Superior temporal gyrus (tissue), 1 donor: ENCODE data around the gene THRB.

Source experiments
- DNase-seq: peaks from one replicate; pipeline ENCODE4 v3.0.0-alpha.2; 2016; ENCODE audit errors: extremely low spot score

The THRB gene

DNA sequence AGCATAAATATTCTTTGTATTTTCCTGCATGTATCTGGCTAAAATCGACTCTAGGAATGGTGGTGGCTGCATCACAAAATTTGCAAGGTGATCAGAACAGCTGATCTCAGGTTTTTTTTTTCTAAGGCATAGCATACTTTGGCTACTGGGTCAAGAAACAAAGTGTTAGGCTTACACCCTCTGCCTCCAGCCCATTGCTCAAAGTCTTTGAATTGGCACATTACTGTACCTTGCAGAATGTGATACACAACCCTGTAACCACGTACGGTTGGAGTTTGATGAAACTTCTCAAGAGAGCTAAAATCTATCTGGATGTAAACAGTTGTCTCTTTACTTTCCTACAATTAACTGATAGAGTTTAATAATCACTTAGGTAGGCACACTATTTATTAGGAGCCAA is 188.1 kb downstream of the THRB start:
- DNase-seq, result no peak

DNA sequence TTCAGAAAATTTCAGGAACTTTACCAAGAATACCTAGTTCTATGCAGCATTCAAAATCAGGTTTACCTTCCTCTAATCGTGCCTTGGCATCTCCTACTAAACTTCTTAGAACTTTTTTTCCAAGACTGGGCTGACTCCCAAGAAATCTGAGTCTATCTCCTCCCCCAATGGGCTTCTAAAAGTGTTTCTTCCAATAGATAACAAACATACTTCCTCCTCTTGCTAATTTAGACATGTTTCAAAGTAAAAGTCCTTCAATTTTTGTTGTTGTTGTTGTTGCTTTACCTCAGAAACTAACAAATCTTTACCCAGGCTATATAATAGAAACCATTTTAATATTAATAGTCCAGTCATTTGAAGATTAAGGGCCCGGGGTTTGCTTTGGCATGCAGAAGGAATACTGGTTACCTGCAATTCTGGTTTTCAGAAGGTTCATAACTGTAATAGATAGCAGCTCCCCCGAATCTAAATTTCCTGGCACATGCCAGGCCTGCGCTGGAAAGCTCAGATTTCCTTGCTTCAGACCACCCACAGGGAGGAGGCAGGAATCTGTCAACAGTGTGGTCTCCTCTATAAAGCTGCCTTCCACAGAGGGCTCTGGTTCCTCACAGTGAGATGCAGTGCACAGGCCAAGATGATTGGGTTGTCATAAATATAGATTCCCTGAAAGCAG is 188.7 kb downstream of the THRB start:
- no peak for DNase-seq

DNA sequence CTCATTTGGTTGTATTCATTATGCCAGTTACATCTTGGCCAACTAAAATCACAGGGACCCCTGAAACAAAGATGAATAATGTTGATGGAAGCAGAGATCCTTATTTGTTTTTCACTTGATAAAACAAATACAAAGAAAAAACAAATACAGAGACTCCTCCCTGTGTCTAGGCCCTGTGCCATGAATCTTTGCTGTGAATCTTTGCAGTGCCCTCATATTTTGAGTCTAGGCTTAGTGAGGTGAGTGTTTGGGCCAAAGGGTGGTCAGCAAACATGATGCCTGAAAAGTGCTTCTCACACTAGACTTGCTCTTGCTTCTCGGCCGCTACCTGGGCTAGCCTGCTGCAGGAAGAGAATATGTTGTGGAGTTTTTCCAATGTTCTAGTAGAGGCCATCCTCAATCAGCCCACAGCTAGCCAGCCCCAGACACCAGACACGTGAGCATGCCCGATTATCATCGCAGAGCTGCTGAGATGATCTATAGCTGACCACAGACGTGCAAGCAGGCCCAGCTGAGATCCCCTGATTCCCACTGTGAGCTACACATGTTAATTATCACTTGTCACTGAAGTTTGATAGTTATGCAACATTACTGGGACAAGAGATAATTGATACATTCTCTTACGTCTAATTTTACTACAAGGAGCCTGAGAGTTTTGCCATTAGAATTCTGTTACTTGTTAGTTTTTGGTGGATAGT is 191.4 kb downstream of the THRB start:
- no peak for DNase-seq

GRCh38 chr3:24302396-24302795 is 192.3 kb downstream of the THRB start:
- no peak for DNase-seq

- DNase-seq, result no peak
Observed at GRCh38 chr3:24300949-24301348, 193.7 kb downstream of the THRB start.

DNA sequence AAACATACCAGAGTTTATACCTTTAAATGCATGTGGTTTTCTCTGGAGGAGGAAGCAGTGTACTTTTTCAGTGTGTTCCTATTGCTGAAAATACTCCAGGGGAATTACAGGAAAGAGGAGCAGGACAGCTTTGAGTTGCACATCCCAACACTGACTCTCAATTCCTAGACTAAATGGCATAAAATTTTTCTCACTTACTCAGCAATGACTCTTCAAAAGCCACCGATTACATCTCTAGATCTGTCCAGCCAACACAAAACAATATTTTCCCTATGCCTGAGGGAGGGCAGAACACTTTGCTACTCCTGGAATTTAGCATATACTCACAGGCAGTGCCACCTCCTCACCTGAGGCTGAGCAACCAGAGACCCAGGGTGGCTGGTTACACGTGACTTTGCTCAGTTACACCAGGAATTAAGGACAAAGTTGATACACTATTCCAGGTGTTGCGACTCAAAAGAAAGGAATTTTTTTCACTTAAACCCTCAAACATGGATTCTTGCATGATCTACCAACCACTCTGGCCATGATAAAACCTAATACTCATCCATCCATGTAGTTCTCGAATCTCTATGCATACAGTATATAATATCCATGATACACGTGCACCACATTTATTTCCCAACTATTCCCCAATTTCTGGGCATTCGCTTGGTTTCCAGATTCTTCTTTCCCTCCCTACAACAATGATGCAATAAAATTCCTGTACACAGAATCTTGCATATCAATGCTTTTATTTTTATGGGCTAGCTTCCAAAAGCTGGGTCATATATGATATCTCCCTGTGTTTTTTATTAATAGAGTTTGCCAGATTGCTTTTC is 194.6 kb downstream of the THRB start:
- no peak for DNase-seq

DNA sequence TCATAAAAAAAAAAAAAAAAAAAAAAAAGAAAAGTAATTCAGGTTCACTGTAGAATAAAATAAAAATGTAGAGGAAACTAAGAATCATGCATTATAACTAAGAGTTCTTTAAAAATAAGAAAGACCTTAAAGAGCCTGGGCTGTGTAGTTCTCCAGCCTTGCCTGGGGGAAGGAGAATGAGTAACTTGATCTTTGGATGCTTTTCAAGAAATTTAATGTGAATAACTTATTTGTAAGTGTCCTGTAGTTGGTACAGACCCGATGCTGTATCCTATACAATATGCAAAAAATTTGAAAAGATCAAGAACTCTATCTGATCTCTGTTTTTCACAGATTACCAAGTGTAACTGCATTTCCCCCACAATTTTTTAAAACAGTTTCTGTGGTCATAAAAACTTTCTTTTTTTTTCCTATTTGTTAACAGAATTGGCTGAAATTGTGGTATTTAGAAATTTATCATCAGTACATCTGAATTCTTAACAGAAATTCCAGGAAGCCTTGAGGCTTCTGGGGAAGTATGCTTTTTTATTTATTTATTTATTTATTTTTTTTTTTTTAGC is 195.3 kb downstream of the THRB start:
- DNase-seq, result no peak

DNA sequence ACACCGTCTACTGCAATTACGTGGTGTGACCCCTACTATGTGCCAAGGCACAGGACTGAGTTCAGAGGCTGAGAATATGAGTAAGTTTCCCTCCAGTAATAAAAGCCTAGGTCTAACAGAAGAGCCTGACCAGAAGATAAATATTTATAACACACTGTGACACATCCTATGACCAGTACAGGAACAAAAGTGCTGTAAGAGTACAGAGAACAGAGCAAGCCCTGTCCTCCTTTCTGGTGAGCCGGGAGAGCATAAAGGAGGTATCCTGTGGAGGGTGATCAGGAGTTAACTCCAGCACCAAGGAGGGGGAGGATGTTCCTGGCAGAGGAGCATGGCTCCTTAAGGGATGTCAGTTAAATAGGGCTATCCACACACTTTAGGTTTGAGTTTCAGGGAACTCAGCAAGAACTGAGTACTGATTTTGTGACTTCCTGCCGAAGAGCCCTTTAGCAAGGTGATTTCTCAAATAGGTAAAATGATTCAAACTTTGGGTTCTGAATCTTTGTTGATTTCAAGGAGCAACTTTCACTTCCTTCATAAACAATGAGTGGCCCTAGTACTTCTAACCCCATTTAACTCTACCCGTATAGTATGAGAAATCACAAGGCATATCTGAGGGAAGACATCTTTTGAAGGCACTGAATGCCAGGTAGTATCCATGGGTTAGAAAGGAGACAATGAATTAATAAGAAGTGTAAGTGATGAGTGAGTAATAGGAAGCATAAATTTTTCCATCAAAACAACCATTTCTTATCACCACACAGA is 198.0 kb downstream of the THRB start:
- no peak for DNase-seq

DNA sequence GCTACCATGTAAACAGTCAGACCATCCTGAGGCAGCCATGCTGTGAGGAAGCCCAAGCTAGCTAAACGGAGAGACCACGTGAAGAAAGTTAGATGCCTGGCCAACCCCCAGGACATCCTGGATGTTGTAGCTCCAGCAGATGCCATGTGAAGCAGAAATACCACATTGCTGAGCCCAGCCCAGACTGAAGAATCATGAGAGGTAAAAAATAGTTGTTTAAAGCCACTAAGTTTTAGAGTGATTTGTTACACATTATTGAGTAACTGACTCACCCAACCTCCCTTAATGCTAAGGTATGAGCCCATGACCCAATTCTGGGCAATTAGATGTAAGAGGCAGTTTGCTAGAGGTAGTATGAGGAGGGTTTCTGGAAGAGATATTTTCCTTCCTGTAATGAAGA is 200.5 kb downstream of the THRB start:
- no peak for DNase-seq

GRCh38 chr3:24291646-24292045 is 203.0 kb downstream of the THRB start:
- DNase-seq, result no peak

DNA sequence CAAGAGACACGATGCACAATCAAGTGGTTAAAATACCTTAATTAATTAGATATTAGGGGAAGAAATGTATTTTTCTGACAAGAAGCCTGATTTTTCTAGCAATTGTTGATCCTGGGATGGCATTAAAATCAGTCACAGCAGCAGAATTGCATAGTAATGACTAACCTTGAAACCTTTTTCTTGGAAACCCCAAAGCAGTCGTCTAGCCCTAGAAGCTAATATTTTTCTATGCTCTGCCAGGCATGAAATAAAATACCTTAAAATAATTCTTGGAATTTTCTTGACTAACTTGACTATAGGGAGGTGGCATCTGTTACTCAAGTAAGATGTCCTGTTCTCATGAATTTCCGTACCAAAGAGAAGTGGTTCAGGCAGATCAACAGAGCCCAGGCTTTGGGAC is 204.1 kb downstream of the THRB start:
- no peak for DNase-seq

DNA sequence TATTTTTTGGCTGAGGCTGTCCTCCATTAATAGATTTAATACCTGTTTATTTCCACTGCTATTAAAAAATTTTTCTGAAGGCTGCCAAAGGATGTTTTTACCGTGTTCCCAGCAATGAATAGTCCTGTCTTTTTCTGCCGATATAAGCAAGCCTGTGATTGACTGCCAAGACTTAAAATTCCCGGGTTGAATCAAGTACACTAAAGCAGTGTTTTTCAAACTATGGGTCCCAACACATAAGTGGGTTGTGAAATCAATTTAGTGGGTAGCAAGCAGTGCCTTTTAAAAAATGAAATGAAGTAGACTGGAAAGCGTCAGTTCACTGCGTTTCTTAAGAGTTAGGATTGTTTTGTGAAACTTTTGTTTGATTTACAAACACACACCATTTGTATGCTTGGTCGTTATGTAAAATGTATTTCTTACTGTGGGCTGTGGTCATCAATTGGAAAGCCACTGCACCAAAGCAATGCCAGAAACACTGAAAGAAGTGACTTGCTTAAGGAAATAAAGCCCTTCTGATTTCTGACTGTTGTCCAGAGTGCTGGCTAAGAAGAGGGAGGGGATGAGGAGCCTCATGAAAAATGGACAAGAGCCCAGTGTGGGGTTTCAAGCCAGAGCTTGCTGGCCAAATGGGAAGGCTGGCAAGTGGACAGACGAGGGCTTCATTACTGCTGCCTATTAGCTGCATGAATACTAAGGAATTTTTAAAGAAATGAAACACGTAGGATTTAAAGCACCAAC is 206.0 kb downstream of the THRB start:
- DNase-seq, result peak; percentile 78

DNA sequence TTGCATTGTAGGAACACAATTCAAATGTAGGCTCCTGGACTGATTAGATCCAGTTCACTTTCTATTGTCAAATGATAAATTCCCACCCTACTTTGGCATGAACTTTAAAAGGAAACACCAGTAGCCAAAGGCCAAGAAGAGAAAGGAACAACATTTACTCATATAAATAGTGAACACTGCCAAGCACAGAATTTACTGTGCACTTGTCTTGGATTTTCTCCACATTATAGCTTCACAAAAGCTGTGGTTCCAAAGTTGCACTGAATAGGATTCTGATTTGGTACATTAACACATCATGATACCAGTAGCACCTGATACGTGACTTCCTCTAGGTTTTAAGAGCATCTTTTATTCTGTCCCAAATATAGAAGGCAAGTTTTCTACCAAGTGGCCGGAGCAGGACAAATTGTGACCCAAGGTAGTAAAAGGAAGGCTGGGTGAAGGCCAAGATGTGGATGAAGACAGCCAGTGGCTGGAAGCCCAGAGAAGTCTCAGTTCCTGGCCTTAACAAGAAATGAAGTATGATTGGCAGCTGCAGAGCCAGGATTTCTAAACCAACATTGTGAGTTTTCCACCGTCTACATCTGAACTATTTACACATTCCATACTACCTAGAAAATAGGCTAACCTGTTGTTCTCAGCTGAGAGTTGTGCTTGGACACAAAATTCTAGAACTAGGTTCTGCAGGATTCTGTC is 206.7 kb downstream of the THRB start:
- no peak for DNase-seq

- DNase-seq, result no peak
Observed at GRCh38 chr3:24286405-24286804, 208.2 kb downstream of the THRB start.

GRCh38 chr3:24278543-24278942 is 216.1 kb downstream of the THRB start:
- no peak for DNase-seq

DNA sequence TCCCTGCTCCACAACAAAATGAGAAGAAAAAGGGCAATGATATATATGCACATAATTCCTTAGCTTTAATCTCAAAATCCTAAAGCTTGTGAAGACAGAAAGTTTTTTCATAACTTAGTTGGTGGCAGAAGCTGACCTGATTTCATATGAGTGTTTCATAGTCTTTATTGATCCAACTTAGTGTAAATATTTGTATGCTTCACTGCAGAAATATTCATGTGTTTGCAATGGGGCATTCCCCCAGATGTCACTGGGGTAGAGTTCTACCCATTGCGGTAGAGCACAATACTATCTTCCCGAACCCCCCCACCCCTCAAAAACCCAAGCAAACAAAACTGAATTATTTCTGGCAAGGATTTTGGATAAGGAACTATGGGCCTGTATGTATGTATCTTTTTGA is 221.2 kb downstream of the THRB start:
- no peak for DNase-seq

DNA sequence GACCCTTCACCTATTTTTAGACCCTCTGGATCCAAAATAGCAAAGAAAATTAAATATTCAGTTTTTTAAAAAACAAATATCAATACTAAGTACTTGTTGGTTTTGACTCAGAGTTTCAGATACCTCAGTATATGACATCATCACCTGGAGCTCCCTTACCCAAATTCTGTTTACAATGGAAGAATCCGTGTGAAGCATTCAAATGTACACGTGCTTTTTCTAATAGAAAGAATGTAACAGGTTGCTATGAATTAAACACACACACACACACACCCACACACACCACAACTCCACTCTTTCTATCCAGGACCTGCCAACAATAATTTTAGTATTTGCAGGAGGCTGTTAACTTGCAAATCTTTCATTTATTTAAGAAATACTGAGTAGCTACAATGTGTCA is 221.8 kb downstream of the THRB start:
- no peak for DNase-seq

- DNase-seq, result no peak
Observed at GRCh38 chr3:24272408-24272807, 222.2 kb downstream of the THRB start.

DNA sequence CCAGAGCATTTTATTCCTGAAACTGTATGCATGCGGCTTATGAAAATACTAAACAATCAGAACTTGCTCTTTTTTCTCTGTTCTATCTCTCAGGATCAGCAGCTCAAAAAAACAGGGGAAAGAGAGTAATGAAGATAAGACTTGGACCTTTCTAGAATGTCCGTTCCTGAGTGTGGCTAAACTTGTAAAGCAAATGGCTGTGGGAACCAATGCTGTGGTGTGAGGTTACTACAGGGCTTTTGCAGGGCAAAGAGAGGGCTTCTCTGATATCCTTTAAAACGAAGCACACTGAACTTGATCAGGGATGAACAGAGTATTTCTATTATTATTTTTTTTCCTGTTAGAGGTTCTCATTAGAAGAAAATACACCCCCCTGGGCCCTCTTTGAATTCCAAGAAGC is 223.4 kb downstream of the THRB start:
- DNase-seq, result no peak

GRCh38 chr3:24270744-24271143 is 223.9 kb downstream of the THRB start:
- DNase-seq, result no peak
